Kidney tubule cell (primary cell): ENCODE results near the gene SHMT1.

Experiments
- DNase-seq: peaks from one replicate; pipeline ENCODE4 v3.0.0-alpha.2; 2018; ENCODE audit warnings: low spot score

The SHMT1 gene

DNA sequence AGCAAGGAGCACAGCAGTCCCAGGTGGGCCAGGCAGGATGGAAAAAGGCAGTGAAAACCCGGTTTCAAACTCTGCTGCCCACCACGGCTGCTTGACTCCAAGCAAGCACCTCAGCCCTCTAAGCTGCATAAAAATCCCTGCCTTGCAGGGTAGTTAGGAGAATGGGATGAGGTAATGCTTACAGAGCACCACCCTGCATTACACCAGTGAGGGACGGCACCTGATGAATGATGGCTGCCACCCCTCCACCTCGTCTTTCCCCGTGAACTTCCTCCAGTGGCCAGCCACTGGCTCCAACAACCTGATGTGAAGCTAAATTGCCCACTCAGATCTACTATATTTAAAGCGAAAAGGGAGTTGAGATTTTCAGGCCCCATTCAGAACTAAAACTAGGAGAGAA lies 81.6 kb downstream of the SHMT1 start:
- no peak for DNase-seq

DNA sequence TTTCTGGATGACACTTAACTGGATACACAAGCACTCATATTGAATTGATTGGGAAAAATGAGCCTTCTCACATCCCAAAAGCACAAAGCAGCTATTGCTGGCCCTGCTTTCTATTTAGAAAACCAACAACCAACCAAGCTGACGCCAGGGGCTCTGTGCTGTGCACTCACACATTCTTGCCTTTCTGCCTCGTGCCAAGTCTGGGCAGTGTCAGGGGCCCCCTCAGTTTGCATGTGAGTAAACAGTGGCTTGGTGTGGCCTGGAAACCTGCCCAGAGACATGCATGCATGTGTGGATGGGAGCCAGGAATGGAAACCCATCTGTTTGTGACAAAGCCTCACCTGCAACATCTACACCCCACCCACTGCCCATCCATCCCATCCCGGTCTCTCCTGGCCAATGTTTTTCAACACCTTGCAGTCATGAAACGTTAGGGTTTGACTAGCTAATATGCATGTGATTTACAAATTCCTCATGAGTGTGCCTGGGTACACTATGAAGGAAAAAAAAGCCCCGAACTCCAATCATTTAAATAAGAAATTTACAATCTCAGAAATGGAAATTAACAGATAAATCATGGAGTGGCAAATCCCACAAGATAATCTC lies 82.5 kb downstream of the SHMT1 start:
- no peak for DNase-seq

DNA sequence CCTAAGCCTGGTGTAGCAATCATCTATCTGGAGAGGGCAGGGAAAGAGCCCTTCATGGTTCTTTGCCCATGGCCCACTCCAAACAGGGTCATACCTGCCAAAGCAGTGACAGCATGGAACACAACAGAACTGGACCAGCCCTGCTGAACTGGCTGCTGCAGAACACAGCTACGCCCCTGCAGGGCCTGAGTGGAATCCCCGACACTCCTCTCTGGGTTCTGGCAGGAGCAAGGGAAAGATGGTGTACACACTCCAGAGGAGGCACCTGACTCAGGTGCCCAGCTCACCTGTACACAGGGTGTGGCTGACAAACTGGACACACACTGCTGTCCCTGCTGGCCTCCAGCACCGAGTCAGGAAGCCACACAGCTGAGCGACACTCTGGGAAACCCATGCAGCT lies 83.1 kb downstream of the SHMT1 start:
- no peak for DNase-seq

- DNase-seq, result no peak
These were observed 84.5 kb downstream of the SHMT1 start for GRCh38 chr17:18278867-18279266.
